HL-60 (cell line): ENCODE data around the gene ZNF622.

Source experiments
- DNase-seq, 2 experiments: peaks; one replicate each; pipeline ENCODE4 v3.0.0-alpha.2; 2010 to 2020; ENCODE audit warnings: low read depth in 1 of 2, low spot score in 1 of 2
- H3K27ac ChIP-seq: fragments of 250-450 bp; sonication (Bioruptor Pico); replicated peaks from 2 replicates; pipeline ENCODE4 v1.5.1; 2020; ENCODE audit warnings: mild to moderate bottlenecking, moderate library complexity
- H3K27me3 ChIP-seq: fragments of 250-450 bp; sonication (Bioruptor Pico); 2 replicates; pipeline ENCODE4 v1.5.1; 2021; ENCODE audit warnings: mild to moderate bottlenecking, moderate library complexity; ENCODE audit not compliant: insufficient read depth, poor library complexity, severe bottlenecking
- H3K4me3 ChIP-seq: replicated peaks from 2 replicates; pipeline ENCODE4 v1.5.1; 2011; ENCODE audit warnings: mild to moderate bottlenecking, control low read depth, low read length; ENCODE audit not compliant: insufficient read depth
- CTCF ChIP-seq: IDR thresholded peaks from one replicate; pipeline ENCODE4 v1.5.1; 2011; ENCODE audit warnings: low read length, control low read depth, inconsistent platforms; ENCODE audit not compliant: insufficient read depth
- GABPA ChIP-seq: IDR thresholded peaks from 2 replicates; pipeline ENCODE4 v1.6.1; 2012; ENCODE audit warnings: low read depth
- POLR2AphosphoS5 ChIP-seq: IDR thresholded peaks from 2 replicates; pipeline ENCODE4 v1.6.1; 2012; ENCODE audit warnings: low read depth
- REST ChIP-seq: IDR thresholded peaks from 2 replicates; pipeline ENCODE4 v1.6.1; 2012; ENCODE audit warnings: low read depth; ENCODE audit not compliant: insufficient replicate concordance
- SPI1 ChIP-seq: IDR thresholded peaks from 2 replicates; pipeline ENCODE4 v1.6.1; 2012; ENCODE audit warnings: low read depth, mild to moderate bottlenecking, borderline replicate concordance

The ZNF622 gene

GRCh38 chr5:16507716-16508115 is 42.1 kb upstream of the ZNF622 start:
- H3K27ac ChIP-seq, result peak overlapping the region; percentile 64; the same call in 1 of the 2 replicates
- no peak overlapping the region for H3K4me3 ChIP-seq
- no peak for DNase-seq
- H3K27me3 ChIP-seq, result no peaks in the 10 kb centered on the region
- no peak for TF ChIP-seq SPI1
- TF ChIP-seq REST, result no peak
- no peak for TF ChIP-seq CTCF
- TF ChIP-seq GABPA, result no peak
- no peak for TF ChIP-seq POLR2AphosphoS5

- Histone ChIP-seq H3K27me3 (no peaks in the 10 kb centered on the region), H3K27ac (no peak overlapping the region), H3K4me3 (no peak overlapping the region)
- TF ChIP-seq GABPA (no peak), SPI1 (no peak), POLR2AphosphoS5 (no peak), REST (no peak), CTCF (no peak)
- DNase-seq, result no peak
Measured at GRCh38 chr5:16505904-16506303, 40.3 kb upstream of the ZNF622 start.

GRCh38 chr5:16505140-16505891 is 39.7 kb upstream of the ZNF622 start:
- DNase-seq, result no peak
- Histone ChIP-seq H3K4me3 (no peak overlapping the region), H3K27me3 (no peaks in the 10 kb centered on the region), H3K27ac (no peak overlapping the region)
- TF ChIP-seq POLR2AphosphoS5 (no peak), REST (no peak), SPI1 (no peak), CTCF (no peak), GABPA (no peak)
